Cardiac septum (tissue), 1 donor: ENCODE results near the gene ANKRD13D. TPM values are rescaled to one million over a fixed set of nuclear protein-coding genes. Genes with fewer than 3 reads are reported as not detected.

Experiments
- DNase-seq: peaks from one replicate; pipeline ENCODE4 v3.0.0-alpha.2; 2020; ENCODE audit warnings: low spot score
- intact Hi-C: fragments of 100-400 bp; cut with DNase I; formaldehyde crosslinking; loops from one replicate; pipeline ENCODE4 v1.14.0; 2022
- long read RNA-seq: library from polyadenylated mRNA; unstranded; transcript quantifications from one replicate; pipeline ENCODE4 v2.0.0, GENCODE V29; 2021
- total RNA-seq: library from RNA; stranded (reverse); fragmentation: NEBNext Ultra II Directional; extraction: Animal tissue kit (Norgen Biotek cat#: 25700); gene quantifications from one replicate; pipeline ENCODE4 v1.2.1, GENCODE V29; 2021
- donor health status: DM: no; HTN: no; CAD: no.

The ANKRD13D gene
- 20.0 TPM for total RNA-seq
- long read RNA-seq, transcript ANKRD13D-202 (15 exons, 2,881 nt) = major isoform, 6 of 21 reads
- long read RNA-seq, partial matches to known transcripts = 7 of 21 reads
- long read RNA-seq, other reads (novel, unspliced or antisense) = 6 of 21 reads

GRCh38 chr11:67289226-67289650, at the start of gene ANKRD13D:
ANKRD13D (plus strand) TSS chr11:67289303; CDS start chr11:67289461, 158 bp downstream.
- DNase-seq = no peak
- intact Hi-C loops = loop anchor here (2.0 kb wide), 2 partner anchors 22 to 28 kb away; partner anchors contain the start of gene GRK2

DNA sequence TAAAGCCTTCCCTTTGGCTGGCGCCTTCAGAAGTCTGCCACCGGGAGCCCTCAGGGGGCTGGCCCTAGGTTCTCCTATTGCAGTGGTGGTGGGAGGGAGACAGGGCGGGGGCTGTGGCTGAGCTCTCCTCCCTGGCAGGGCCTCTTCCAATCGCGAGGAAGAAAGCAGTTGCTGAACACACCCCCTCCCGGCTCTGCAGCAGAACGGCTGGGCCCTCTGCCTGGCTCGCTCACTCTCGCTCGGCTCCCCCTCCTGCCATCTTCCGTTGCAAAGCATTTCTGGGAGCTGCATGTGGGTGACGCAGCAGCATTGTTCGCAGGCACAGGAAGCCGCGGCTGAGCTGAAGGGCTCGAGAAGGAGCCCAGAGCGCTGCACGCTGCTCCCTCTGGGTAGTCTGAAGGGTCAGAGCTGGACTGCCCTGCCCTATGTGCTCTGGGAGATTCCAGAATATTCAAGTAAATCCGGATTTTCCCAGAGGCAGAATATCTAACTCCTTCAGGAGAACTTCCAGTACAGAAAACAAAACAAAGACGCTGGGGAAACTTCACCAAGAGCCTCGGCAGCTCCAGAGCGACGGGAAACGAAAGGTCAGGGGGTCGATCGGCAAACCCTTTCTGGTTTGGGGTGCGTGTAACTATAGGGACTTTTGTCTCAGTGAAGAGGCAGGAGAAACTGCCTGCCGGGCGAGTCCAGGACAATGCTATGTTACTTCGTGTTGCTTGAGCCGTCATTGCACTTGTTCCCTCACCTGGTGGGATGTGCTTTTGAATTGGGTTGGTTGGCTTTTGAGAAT, 49.1 kb upstream of the ANKRD13D start:
- peak; percentile 97 for DNase-seq
- intact Hi-C loops = loop anchor here (5.0 kb wide), 1 partner anchor 123 kb away; the partner anchor contains the start of gene KDM2A

- no peak for DNase-seq
- intact Hi-C loops = loop anchor here (5.0 kb wide), 1 partner anchor 123 kb away; the partner anchor contains the start of gene KDM2A
These were observed 48.3 kb upstream of the ANKRD13D start for GRCh38 chr11:67240576-67241389.

- intact Hi-C loops = loop anchor here (5.0 kb wide), 1 partner anchor 125 kb away; the partner anchor contains the start of gene KDM2A
- no peak for DNase-seq
These were observed 46.6 kb upstream of the ANKRD13D start for GRCh38 chr11:67242548-67242947.

- no peak for DNase-seq
- intact Hi-C loops = loop anchor here (5.0 kb wide), 1 partner anchor 126 kb away; the partner anchor contains the start of gene KDM2A
These were observed 46.1 kb upstream of the ANKRD13D start for GRCh38 chr11:67243051-67243450.

- intact Hi-C loops = no loop called here
- DNase-seq = no peak
These were observed 44.1 kb upstream of the ANKRD13D start for GRCh38 chr11:67245046-67245445.

DNA sequence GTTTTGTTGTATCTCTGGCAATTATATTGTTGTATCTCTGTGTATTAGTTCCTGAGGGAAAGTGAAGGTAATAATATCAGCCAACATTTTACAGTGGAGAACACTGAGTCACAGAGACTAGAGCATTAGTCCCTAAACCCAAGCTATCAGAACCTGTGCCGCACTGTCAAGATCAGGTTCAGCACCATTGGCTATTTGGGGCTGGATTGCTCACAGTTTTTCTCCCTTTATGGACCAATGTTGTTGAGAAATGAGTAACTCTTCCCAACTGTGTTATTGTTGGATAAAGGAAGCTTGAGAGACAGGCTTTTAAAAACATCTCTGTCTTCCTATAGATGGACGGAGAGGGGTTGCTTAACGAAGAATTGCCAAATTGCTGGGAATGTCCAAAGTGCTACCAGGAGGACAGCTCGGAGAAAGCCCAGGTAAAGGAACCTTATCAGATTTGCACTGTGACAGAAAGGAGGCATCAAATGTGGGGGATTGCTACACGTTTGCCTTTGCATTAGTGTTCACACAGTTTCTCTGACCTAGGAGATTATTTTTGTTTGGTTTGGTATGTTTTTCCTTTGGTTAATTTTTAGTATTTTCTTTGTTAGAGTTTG, 41.1 kb upstream of the ANKRD13D start:
- no peak for DNase-seq
- intact Hi-C loops = no loop called here

GRCh38 chr11:67248653-67249052, 40.5 kb upstream of the ANKRD13D start:
- no peak for DNase-seq
- intact Hi-C loops = no loop called here

- no peak for DNase-seq
- intact Hi-C loops = no loop called here
These were observed 38.8 kb upstream of the ANKRD13D start for GRCh38 chr11:67250059-67251043.

- DNase-seq = no peak
- intact Hi-C loops = no loop called here
These were observed 37.3 kb upstream of the ANKRD13D start for GRCh38 chr11:67251841-67252240.

DNA sequence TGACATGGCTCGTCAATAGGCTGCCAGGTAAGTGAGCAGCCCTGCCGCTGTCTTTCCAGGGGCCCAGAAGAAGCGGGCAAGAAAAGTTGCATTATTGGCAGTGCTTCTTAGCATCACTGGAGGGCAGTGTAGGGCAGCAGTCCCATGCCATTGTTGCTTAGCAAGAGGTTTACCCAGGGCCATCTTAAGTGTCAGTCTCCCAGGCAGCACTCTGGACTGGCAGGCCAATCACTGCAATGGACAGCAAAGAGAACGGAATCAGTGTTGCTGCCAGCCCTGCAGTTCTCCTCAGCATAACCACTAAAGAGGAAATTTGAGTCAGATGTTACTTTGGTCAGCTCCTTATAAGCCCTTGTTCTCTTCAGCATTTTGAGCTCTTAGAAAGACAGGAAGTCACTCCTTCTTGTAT, 36.3 kb upstream of the ANKRD13D start:
- no peak for DNase-seq
- intact Hi-C loops = no loop called here

GRCh38 chr11:67253872-67254624, 35.1 kb upstream of the ANKRD13D start:
- DNase-seq = no peak
- intact Hi-C loops = no loop called here

DNA sequence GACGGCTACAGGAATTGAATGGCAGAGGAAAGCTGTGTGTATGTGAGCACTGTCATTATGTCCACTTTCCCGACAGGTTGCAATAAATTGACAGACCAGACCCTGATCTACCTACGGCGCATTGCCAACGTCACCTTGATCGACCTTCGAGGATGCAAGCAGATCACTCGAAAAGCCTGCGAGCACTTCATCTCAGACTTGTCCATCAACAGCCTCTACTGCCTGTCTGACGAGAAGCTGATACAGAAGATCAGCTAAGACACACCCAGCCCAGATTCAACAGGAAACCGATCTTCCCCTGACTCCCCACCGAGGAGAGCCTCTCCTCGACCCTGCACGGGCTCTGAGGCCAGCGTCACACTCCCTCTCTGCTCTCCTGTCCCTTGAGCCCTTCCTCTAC, 34.3 kb upstream of the ANKRD13D start:
- DNase-seq = no peak
- intact Hi-C loops = no loop called here

GRCh38 chr11:67255353-67255752, 33.8 kb upstream of the ANKRD13D start:
- no peak for DNase-seq
- intact Hi-C loops = no loop called here

- DNase-seq = no peak
- intact Hi-C loops = no loop called here
These were observed 33.2 kb upstream of the ANKRD13D start for GRCh38 chr11:67255864-67256263.

- DNase-seq = no peak
- intact Hi-C loops = no loop called here
These were observed 32.5 kb upstream of the ANKRD13D start for GRCh38 chr11:67256477-67257135.

DNA sequence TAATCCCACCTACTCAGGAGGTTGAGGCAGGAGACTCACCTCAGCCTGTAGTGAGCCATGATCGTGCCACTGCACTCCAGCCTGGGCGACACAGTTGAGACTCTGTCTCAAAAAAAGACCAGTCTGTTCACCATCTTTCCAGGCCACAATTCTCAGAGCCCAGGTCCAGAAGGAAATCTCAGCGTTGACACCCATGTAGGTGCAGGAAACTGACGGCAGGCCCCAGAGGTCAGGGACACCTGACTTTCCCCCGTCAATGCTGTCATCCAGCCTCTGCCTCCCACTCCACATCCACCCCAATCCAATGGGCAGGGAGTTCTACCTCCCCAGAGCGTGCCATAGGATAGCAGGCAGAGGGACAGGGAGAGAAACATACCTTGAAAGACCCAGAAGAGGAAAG, 28.7 kb upstream of the ANKRD13D start:
- peak; percentile 51 for DNase-seq
- intact Hi-C loops = loop anchor here (5.0 kb wide), 1 partner anchor 122 kb away; no protein-coding TSS in a partner anchor
